PC-9 (cell line): Measurements from ENCODE around the gene PLXNA1. TPM values are rescaled to one million over a fixed set of nuclear protein-coding genes. Genes with fewer than 3 reads are reported as not detected.

ENCODE experiments used
- BruUV-seq: library from RNA; stranded (reverse); fragments of 400-500 nt; replicated peaks from 2 replicates; lab custom pipeline; 2021; lab: Mats Ljungman, UMichigan
- CTCF ChIA-PET: fragments of 300-600 bp; sonication (Branson Sonifier 250); formaldehyde crosslinking; loops from one replicate; lab custom pipeline; 2022; ENCODE audit warnings: antibody characterized with exemption; lab: Charles Lee
- POLR2A ChIA-PET: fragments of 300-600 bp; sonication (Branson Sonifier 250); formaldehyde crosslinking; loops from one replicate; lab custom pipeline; 2022; ENCODE audit warnings: antibody characterized with exemption; ENCODE audit not compliant: unreplicated experiment; lab: Charles Lee
- DNase-seq, 2 experiments: peaks; one replicate each; pipeline versions ENCODE4 v3.0.0 to v3.0.0-alpha.2; 2015 to 2022; ENCODE audit warnings: mixed read lengths in 1 of 2
- H2AFZ ChIP-seq: fragments of 200-600 bp; sonication (generic); 2 replicates; pipeline ENCODE4 v1.8.1; 2017; ENCODE audit warnings: antibody characterized with exemption
- H3F3A ChIP-seq: fragments of 200-600 bp; sonication (generic); 2 replicates; pipeline ENCODE4 v1.8.1; 2017; ENCODE audit warnings: antibody characterized with exemption, mild to moderate bottlenecking, low read depth; ENCODE audit not compliant: insufficient read depth
- H3K27ac ChIP-seq: fragments of 200-600 bp; sonication (generic); 2 replicates; pipeline ENCODE4 v1.6.1; 2016; ENCODE audit warnings: mixed run types
- H3K27me3 ChIP-seq: fragments of 200-600 bp; sonication (generic); 2 replicates; pipeline ENCODE4 v1.6.1; 2016; ENCODE audit warnings: low read depth, mixed run types; ENCODE audit not compliant: insufficient read depth
- H3K36me3 ChIP-seq: fragments of 200-600 bp; sonication (generic); 2 replicates; pipeline ENCODE4 v1.6.1; 2016; ENCODE audit warnings: low read depth, mixed run types
- H3K4me1 ChIP-seq: fragments of 200-600 bp; sonication (generic); replicated peaks from 2 replicates; pipeline ENCODE4 v1.6.1; 2016; ENCODE audit warnings: mixed run types; ENCODE audit not compliant: insufficient read depth
- H3K4me2 ChIP-seq: fragments of 200-600 bp; sonication (generic); 2 replicates; pipeline ENCODE4 v1.6.1; 2017; ENCODE audit warnings: mixed run types
- H3K4me3 ChIP-seq: fragments of 200-600 bp; sonication (generic); 2 replicates; pipeline ENCODE4 v1.6.1; 2016; ENCODE audit warnings: mixed run types
- H3K79me2 ChIP-seq: fragments of 200-600 bp; sonication (generic); 2 replicates; pipeline ENCODE4 v1.6.1; 2017; ENCODE audit warnings: low read depth, mixed run types
- H3K9me2 ChIP-seq: fragments of 200-600 bp; sonication (generic); 2 replicates; pipeline ENCODE4 v1.8.1; 2017; ENCODE audit warnings: mild to moderate bottlenecking; ENCODE audit not compliant: insufficient read depth
- H3K9me3 ChIP-seq: fragments of 200-600 bp; sonication (generic); 2 replicates; pipeline ENCODE4 v1.8.1; 2016; ENCODE audit warnings: low read depth; ENCODE audit not compliant: insufficient read depth
- H4K20me1 ChIP-seq: fragments of 200-600 bp; sonication (generic); 2 replicates; pipeline ENCODE4 v1.8.1; 2017; ENCODE audit not compliant: insufficient read depth
- EZH2 ChIP-seq: fragments of 200-600 bp; sonication (generic); IDR thresholded peaks from 2 replicates; pipeline ENCODE4 v1.8.0; 2017; ENCODE audit warnings: antibody characterized with exemption, low read depth
- intact Hi-C: fragments of 100-400 bp; cut with micrococcal nuclease; formaldehyde crosslinking; loops from one replicate; pipeline ENCODE4 v1.10.0; 2022; ENCODE audit not compliant: unreplicated experiment
- total RNA-seq: library from RNA; stranded (reverse); gene quantifications from 2 replicates; pipeline ENCODE4 v1.2.3, GENCODE V29; 2021
- TF ChIP-seq, protein P1 (sequence below): fragments of 200-600 bp; sonication (generic); conservative IDR thresholded peaks from 2 replicates; pipeline ENCODE4 v1.6.1; 2017; ENCODE audit warnings: mixed run types, antibody characterized with exemption, mild to moderate bottlenecking, moderate library complexity

The PLXNA1 gene
- total RNA-seq, 1 experiment from 2014 or later: 88.2 TPM

- Histone ChIP-seq H3K36me3 (no peaks in the 10 kb centered on the region), H3K4me1 (peaks cover 15% of the 10 kb centered on the region), H3K27ac (no peak overlapping the region), H2AFZ (no peak overlapping the region), H3K79me2 (no peaks in the 10 kb centered on the region), H3F3A (no peaks in the 10 kb centered on the region), H4K20me1 (peaks cover 18% of the 10 kb centered on the region), H3K4me3 (no peak overlapping the region), H3K9me3 (no peaks in the 10 kb centered on the region), H3K4me2 (no peak overlapping the region), H3K9me2 (no peaks in the 10 kb centered on the region), H3K27me3 (no peaks in the 10 kb centered on the region)
- no TSS peak for BruUV-seq
- CTCF ChIA-PET: no interaction called here
- POLR2A ChIA-PET: interaction anchor here (0.6 kb wide), 1 partner anchor 568 kb away, joined by 3 read pairs; no protein-coding TSS in a partner anchor
- intact Hi-C loops: no loop called here
- TF ChIP-seq, protein P1, sequence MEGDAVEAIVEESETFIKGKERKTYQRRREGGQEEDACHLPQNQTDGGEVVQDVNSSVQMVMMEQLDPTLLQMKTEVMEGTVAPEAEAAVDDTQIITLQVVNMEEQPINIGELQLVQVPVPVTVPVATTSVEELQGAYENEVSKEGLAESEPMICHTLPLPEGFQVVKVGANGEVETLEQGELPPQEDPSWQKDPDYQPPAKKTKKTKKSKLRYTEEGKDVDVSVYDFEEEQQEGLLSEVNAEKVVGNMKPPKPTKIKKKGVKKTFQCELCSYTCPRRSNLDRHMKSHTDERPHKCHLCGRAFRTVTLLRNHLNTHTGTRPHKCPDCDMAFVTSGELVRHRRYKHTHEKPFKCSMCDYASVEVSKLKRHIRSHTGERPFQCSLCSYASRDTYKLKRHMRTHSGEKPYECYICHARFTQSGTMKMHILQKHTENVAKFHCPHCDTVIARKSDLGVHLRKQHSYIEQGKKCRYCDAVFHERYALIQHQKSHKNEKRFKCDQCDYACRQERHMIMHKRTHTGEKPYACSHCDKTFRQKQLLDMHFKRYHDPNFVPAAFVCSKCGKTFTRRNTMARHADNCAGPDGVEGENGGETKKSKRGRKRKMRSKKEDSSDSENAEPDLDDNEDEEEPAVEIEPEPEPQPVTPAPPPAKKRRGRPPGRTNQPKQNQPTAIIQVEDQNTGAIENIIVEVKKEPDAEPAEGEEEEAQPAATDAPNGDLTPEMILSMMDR: no peak
- no peak for TF ChIP-seq EZH2
- DNase-seq: no peak
Measured at GRCh38 chr3:127006781-127007436, 24.0 kb downstream of the PLXNA1 start.

DNA sequence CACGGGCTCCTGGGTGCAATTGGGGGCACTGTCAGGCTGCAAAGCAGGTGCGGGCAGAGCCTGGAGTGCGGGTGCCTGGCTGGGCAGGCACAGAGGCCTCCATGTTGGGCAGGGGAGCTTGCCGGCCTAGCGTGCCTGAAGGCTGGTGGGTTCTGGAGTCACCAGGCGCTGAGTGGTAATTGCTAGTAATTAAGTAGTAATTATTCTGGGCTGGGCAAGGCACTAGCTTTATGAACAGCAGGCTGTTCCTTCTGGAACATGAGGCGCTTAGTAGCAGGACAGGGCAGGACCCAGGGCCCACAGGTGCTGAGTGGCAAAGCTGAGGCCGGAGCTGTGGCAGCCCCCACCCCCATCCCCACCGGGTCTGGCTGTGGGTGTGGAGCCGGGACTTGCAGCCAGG lies 25.3 kb downstream of the PLXNA1 start:
- H3K9me2 ChIP-seq: no peaks in the 10 kb centered on the region
- ChIA-PET CTCF (no interaction called here), POLR2A (no interaction called here)
- no peaks in the 10 kb centered on the region for H3K79me2 ChIP-seq
- no peak overlapping the region for H3K4me3 ChIP-seq
- peaks cover 15% of the 10 kb centered on the region for H3K4me1 ChIP-seq
- H3K9me3 ChIP-seq: no peaks in the 10 kb centered on the region
- no peak overlapping the region for H3K4me2 ChIP-seq
- H3K36me3 ChIP-seq: no peaks in the 10 kb centered on the region
- BruUV-seq: no TSS peak
- H3F3A ChIP-seq: no peaks in the 10 kb centered on the region
- no peaks in the 10 kb centered on the region for H3K27me3 ChIP-seq
- no peak overlapping the region for H3K27ac ChIP-seq
- no peak overlapping the region for H2AFZ ChIP-seq
- intact Hi-C loops: no loop called here
- TF ChIP-seq, protein P1: no peak
- no peak for TF ChIP-seq EZH2
- no peak for DNase-seq
- H4K20me1 ChIP-seq: peaks cover 13% of the 10 kb centered on the region

DNA sequence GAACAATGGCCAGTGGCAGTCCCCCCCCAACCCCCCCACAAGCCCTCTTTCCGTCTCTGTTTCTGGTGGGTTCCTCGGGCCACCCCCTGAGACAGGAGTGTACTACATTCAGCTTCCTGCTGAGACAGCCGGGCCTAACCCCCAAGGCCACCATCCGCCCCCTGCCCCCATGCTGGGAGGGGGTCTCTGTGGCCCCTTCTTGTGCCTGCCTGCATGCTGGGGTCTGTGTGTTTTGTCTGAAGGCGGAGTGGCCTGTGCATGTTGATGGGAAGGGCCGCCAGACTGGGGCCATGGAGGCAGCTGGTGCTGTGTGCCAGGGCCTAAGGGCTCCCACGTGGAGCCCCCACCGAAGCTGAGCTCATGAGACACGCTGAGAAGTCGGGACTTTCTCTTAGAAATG lies 26.6 kb downstream of the PLXNA1 start:
- Histone ChIP-seq H3K27ac (no peak overlapping the region), H3K4me3 (no peak overlapping the region), H3K27me3 (no peaks in the 10 kb centered on the region), H3K9me2 (no peaks in the 10 kb centered on the region), H3F3A (no peaks in the 10 kb centered on the region), H3K4me1 (peaks cover 15% of the 10 kb centered on the region), H3K79me2 (no peaks in the 10 kb centered on the region), H4K20me1 (peaks cover 3% of the 10 kb centered on the region), H3K9me3 (no peaks in the 10 kb centered on the region), H2AFZ (no peak overlapping the region), H3K36me3 (no peaks in the 10 kb centered on the region), H3K4me2 (no peak overlapping the region)
- DNase-seq: no peak
- ChIA-PET POLR2A (no interaction called here), CTCF (interaction anchor here (0.6 kb wide), 1 partner anchor 295 kb away, joined by 3 read pairs; no protein-coding TSS in a partner anchor)
- BruUV-seq: no TSS peak
- intact Hi-C loops: no loop called here
- no peak for TF ChIP-seq EZH2
- TF ChIP-seq, protein P1: no peak
